Measurements from ENCODE around the gene TUBB2A.

DNA sequence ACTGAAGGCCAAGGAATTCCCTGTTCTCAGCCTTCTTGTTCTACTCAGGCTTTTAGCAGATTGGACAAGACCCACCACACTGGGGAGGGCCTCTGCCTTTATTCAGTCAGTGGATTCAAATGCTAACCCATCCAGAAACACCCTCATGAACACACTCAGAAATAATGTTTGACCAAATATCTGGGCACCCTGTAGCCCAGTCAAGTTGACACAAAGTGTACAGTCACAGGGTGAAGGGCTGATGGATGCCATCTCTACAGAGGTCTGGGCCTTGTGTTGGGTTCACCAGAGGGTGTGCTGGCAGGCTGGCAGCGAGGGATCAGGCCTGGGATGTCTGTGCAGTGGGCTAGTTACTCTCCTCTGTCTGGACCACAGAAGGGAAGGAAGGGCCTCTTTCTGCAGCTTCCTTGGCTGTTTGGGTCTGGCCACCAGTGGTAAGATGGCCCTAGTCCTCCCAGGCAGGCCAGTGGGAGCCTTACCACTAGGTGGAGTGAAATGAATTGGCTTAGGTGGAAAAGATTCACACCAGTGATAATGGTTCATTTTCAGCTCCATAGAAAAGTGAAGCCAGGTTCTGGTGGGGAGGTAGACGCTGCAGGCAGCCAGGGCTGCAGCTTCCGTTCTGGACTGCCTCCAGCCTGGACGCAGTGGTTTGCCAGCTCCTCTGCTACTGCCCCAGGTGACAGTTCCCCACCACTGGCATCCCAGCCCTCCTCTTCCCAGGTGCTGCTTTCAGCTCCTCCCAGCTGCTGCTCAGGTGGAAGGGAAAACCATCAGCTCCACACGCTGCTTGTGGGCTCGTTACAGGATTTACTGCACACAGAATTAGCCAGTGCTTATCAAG is 9.2 kb downstream of the TUBB2A start:
- TF ChIP-seq, protein P1, sequence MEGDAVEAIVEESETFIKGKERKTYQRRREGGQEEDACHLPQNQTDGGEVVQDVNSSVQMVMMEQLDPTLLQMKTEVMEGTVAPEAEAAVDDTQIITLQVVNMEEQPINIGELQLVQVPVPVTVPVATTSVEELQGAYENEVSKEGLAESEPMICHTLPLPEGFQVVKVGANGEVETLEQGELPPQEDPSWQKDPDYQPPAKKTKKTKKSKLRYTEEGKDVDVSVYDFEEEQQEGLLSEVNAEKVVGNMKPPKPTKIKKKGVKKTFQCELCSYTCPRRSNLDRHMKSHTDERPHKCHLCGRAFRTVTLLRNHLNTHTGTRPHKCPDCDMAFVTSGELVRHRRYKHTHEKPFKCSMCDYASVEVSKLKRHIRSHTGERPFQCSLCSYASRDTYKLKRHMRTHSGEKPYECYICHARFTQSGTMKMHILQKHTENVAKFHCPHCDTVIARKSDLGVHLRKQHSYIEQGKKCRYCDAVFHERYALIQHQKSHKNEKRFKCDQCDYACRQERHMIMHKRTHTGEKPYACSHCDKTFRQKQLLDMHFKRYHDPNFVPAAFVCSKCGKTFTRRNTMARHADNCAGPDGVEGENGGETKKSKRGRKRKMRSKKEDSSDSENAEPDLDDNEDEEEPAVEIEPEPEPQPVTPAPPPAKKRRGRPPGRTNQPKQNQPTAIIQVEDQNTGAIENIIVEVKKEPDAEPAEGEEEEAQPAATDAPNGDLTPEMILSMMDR (IDR thresholded peaks at IDR 0.05), result no peak
- TF ChIP-seq POLR2A (IDR thresholded peaks at IDR 0.05), result no peak

Data from prostate gland (tissue), 2 donors.